Measurements from ENCODE around the gene PTPRN2. TPM values are rescaled to one million over a fixed set of nuclear protein-coding genes. Genes with fewer than 3 reads are reported as not detected.
A peak's percentile ranks its signal among the peaks of the same experiment; 100 is the strongest.
"Not testable (repeated sequence)": the region's sequence is repeated elsewhere in the genome, so short reads cannot be mapped to it uniquely, and the experiment has no call there.

PTPRN2 gene
- total RNA-seq, 2 donors from 2014 or later: 0.35 to 0.61 TPM

- Mint-ChIP-seq H3K36me3 (no peaks in the 10 kb centered on the region), H3K9me3 (no peaks in the 10 kb centered on the region), H3K27ac (no peak overlapping the region)
- no peak for DNase-seq (ENCODE audit: low spot score in 2 of 2)
- ATAC-seq: no peak
These were observed 681.8 kb downstream of the PTPRN2 start for GRCh38 chr7:157905651-157906461.

GRCh38 chr7:157904866-157905570, 682.6 kb downstream of the PTPRN2 start:
- no peak for ATAC-seq
- H3K9me3 Mint-ChIP-seq: no peaks in the 10 kb centered on the region
- no peak for DNase-seq (ENCODE audit: low spot score in 2 of 2)
- H3K27ac Mint-ChIP-seq: no peak overlapping the region
- no peaks in the 10 kb centered on the region for H3K36me3 Mint-ChIP-seq

- Mint-ChIP-seq H3K27ac (no peak overlapping the region), H3K9me3 (no peaks in the 10 kb centered on the region), H3K36me3 (no peaks in the 10 kb centered on the region)
- ATAC-seq: no peak
- no peak for DNase-seq (ENCODE audit: low spot score in 2 of 2)
These were observed 683.3 kb downstream of the PTPRN2 start for GRCh38 chr7:157904211-157904865.

- Mint-ChIP-seq H3K27ac (no peak overlapping the region), H3K36me3 (no peaks in the 10 kb centered on the region), H3K9me3 (no peaks in the 10 kb centered on the region)
- no peak for DNase-seq (ENCODE audit: low spot score in 2 of 2)
- no peak for ATAC-seq
These were observed 683.9 kb downstream of the PTPRN2 start for GRCh38 chr7:157903710-157904109.

- H3K9me3 Mint-ChIP-seq: no peaks in the 10 kb centered on the region
- no peaks in the 10 kb centered on the region for H3K36me3 Mint-ChIP-seq
- DNase-seq (ENCODE audit: low spot score in 2 of 2) (no peak), ATAC-seq (no peak)
- H3K27ac Mint-ChIP-seq: no peak overlapping the region
These were observed 684.3 kb downstream of the PTPRN2 start for GRCh38 chr7:157903296-157903695.

GRCh38 chr7:157901816-157902610, 685.6 kb downstream of the PTPRN2 start:
- ATAC-seq; H3K36me3 Mint-ChIP-seq; H3K9me3 Mint-ChIP-seq; H3K27ac Mint-ChIP-seq; DNase-seq (ENCODE audit: low spot score in 2 of 2): not testable (repeated sequence)

GRCh38 chr7:157901166-157901565, 686.5 kb downstream of the PTPRN2 start:
- no peak overlapping the region for H3K27ac Mint-ChIP-seq
- ATAC-seq (no peak), DNase-seq (ENCODE audit: low spot score in 2 of 2) (no peak)
- H3K9me3 Mint-ChIP-seq: no peaks in the 10 kb centered on the region
- H3K36me3 Mint-ChIP-seq: no peaks in the 10 kb centered on the region

GRCh38 chr7:157900556-157900955, 687.1 kb downstream of the PTPRN2 start:
- ATAC-seq: no peak
- no peaks in the 10 kb centered on the region for H3K9me3 Mint-ChIP-seq
- no peak overlapping the region for H3K27ac Mint-ChIP-seq
- DNase-seq (ENCODE audit: low spot score in 2 of 2): no peak
- no peaks in the 10 kb centered on the region for H3K36me3 Mint-ChIP-seq

GRCh38 chr7:157900011-157900410, 687.6 kb downstream of the PTPRN2 start:
- Mint-ChIP-seq H3K36me3 (no peaks in the 10 kb centered on the region), H3K9me3 (no peaks in the 10 kb centered on the region), H3K27ac (no peak overlapping the region)
- ATAC-seq (no peak), DNase-seq (ENCODE audit: low spot score in 2 of 2) (no peak)

- no peak for ATAC-seq
- Mint-ChIP-seq H3K36me3 (no peaks in the 10 kb centered on the region), H3K27ac (no peak overlapping the region)
These were observed 688.7 kb downstream of the PTPRN2 start for GRCh38 chr7:157898802-157899505.

GRCh38 chr7:157898261-157898660, 689.4 kb downstream of the PTPRN2 start:
- H3K36me3 Mint-ChIP-seq: no peaks in the 10 kb centered on the region
- DNase-seq (ENCODE audit: low spot score in 2 of 2): no peak
- no peak overlapping the region for H3K27ac Mint-ChIP-seq
- ATAC-seq: no peak
- no peaks in the 10 kb centered on the region for H3K9me3 Mint-ChIP-seq

More at GRCh38 chr7:157898802-157899505, 688.7 kb downstream of the PTPRN2 start:
- no peaks in the 10 kb centered on the region for H3K9me3 Mint-ChIP-seq
- DNase-seq (ENCODE audit: low spot score in 2 of 2): no peak

GRCh38 chr7:157897681-157898080, 689.9 kb downstream of the PTPRN2 start:
- ATAC-seq (no peak), DNase-seq (ENCODE audit: low spot score in 2 of 2) (no peak)
- H3K36me3 Mint-ChIP-seq: no peaks in the 10 kb centered on the region
- H3K27ac Mint-ChIP-seq: no peak overlapping the region
- no peaks in the 10 kb centered on the region for H3K9me3 Mint-ChIP-seq

GRCh38 chr7:157896774-157897555, 690.7 kb downstream of the PTPRN2 start:
- Mint-ChIP-seq H3K27ac (no peak overlapping the region), H3K9me3 (no peaks in the 10 kb centered on the region), H3K36me3 (no peaks in the 10 kb centered on the region)
- DNase-seq (ENCODE audit: low spot score in 2 of 2): no peak
- no peak for ATAC-seq

- ATAC-seq; H3K27ac Mint-ChIP-seq; H3K36me3 Mint-ChIP-seq; DNase-seq (ENCODE audit: low spot score in 2 of 2); H3K9me3 Mint-ChIP-seq: not testable (repeated sequence)
These were observed 691.3 kb downstream of the PTPRN2 start for GRCh38 chr7:157896376-157896675.

- Mint-ChIP-seq H3K9me3 (no peaks in the 10 kb centered on the region), H3K36me3 (no peaks in the 10 kb centered on the region), H3K27ac (no peak overlapping the region)
- ATAC-seq (no peak), DNase-seq (ENCODE audit: low spot score in 2 of 2) (peak in 1 of 2 donors; percentile 11)
These were observed 691.9 kb downstream of the PTPRN2 start for GRCh38 chr7:157895520-157896375.
